GM19193 (cell line): ENCODE measurements around the gene BTN3A1.

ENCODE experiments used
- POLR2A ChIP-seq: IDR thresholded peaks from 4 replicates; pipeline ENCODE4 v1.6.1; 2011; ENCODE audit not compliant: insufficient read depth, insufficient read length; ENCODE audit errors: extremely low read depth

Gene BTN3A1

GRCh38 chr6:26441977-26442376 lies 39.9 kb downstream of the BTN3A1 start:
- TF ChIP-seq POLR2A = no peak

GRCh38 chr6:26445934-26446667 lies 44.0 kb downstream of the BTN3A1 start:
- no peak for TF ChIP-seq POLR2A

GRCh38 chr6:26447257-26447656 lies 45.2 kb downstream of the BTN3A1 start:
- no peak for TF ChIP-seq POLR2A

GRCh38 chr6:26450240-26450639 lies 48.2 kb downstream of the BTN3A1 start:
- TF ChIP-seq POLR2A = no peak

GRCh38 chr6:26452631-26453235 lies 50.7 kb downstream of the BTN3A1 start:
- TF ChIP-seq POLR2A = no peak

GRCh38 chr6:26454631-26455030 lies 52.6 kb downstream of the BTN3A1 start:
- TF ChIP-seq POLR2A = no peak

GRCh38 chr6:26455357-26455970 lies 53.4 kb downstream of the BTN3A1 start:
- no peak for TF ChIP-seq POLR2A

- TF ChIP-seq POLR2A = no peak
Measured at GRCh38 chr6:26457264-26457805, 55.3 kb downstream of the BTN3A1 start.

- TF ChIP-seq POLR2A = no peak
Measured at GRCh38 chr6:26457806-26458688, 56.0 kb downstream of the BTN3A1 start, which contains the start of gene BTN2A1. TSS of gene BTN2A1 (plus strand) at chr6:26457955. CDS start at chr6:26458637, 682 bp downstream.

- no peak for TF ChIP-seq POLR2A
Measured at GRCh38 chr6:26459023-26459810, 57.1 kb downstream of the BTN3A1 start.

GRCh38 chr6:26464014-26464413 lies 61.9 kb downstream of the BTN3A1 start:
- TF ChIP-seq POLR2A = no peak

- TF ChIP-seq POLR2A = no peak
Measured at GRCh38 chr6:26464416-26465131, 62.5 kb downstream of the BTN3A1 start.
